ENCODE measurements around the gene KIAA0825. TPM values are rescaled to one million over a fixed set of nuclear protein-coding genes. Genes with fewer than 3 reads are reported as not detected.
"Not testable (repeated sequence)": the region's sequence is repeated elsewhere in the genome, so short reads cannot be mapped to it uniquely, and the experiment has no call there.

KIAA0825 gene
- total RNA-seq, 1 experiment from 2014 or later = 1.9 TPM

GRCh38 chr5:94359880-94360279, 258.5 kb downstream of the KIAA0825 start:
- intact Hi-C loops (cut with micrococcal nuclease; ENCODE audit: unreplicated experiment) = no loop called here
- Histone ChIP-seq H3K79me2 (ENCODE audit: low read depth) (no peaks in the 10 kb centered on the region), H3K4me1 (replicated peaks; ENCODE audit: insufficient read depth) (no peaks in the 10 kb centered on the region), H3F3A (ENCODE audit: insufficient read depth, low read depth) (no peaks in the 10 kb centered on the region), H3K4me3 (no peak overlapping the region), H3K36me3 (ENCODE audit: low read depth) (no peaks in the 10 kb centered on the region), H2AFZ (no peak overlapping the region), H3K9me3 (ENCODE audit: insufficient read depth, low read depth) (no peaks in the 10 kb centered on the region), H3K4me2 (no peak overlapping the region), H3K9me2 (ENCODE audit: insufficient read depth) (peaks cover 9% of the 10 kb centered on the region; the same call in 1 of the 2 replicates), H4K20me1 (ENCODE audit: insufficient read depth) (no peaks in the 10 kb centered on the region), H3K27me3 (ENCODE audit: insufficient read depth, low read depth) (no peaks in the 10 kb centered on the region), H3K27ac (no peak overlapping the region)
- no peak for DNase-seq
- no TSS peak for BruUV-seq (replicated peaks)
- ChIA-PET CTCF (no interaction called here), POLR2A (ENCODE audit: unreplicated experiment) (no interaction called here)
- TF ChIP-seq CTCF (conservative IDR thresholded peaks at IDR 0.05) = no peak
- TF ChIP-seq EZH2 (IDR thresholded peaks at IDR 0.05; ENCODE audit: low read depth) = no peak

- Histone ChIP-seq H4K20me1 (ENCODE audit: insufficient read depth) (no peaks in the 10 kb centered on the region), H3K27me3 (ENCODE audit: insufficient read depth, low read depth) (no peaks in the 10 kb centered on the region), H3K9me2 (ENCODE audit: insufficient read depth) (peaks cover 4% of the 10 kb centered on the region; the same call in 1 of the 2 replicates), H3K4me1 (replicated peaks; ENCODE audit: insufficient read depth) (no peaks in the 10 kb centered on the region), H3K9me3 (ENCODE audit: insufficient read depth, low read depth) (no peaks in the 10 kb centered on the region), H2AFZ (no peak overlapping the region), H3F3A (ENCODE audit: insufficient read depth, low read depth) (no peaks in the 10 kb centered on the region), H3K4me3 (no peak overlapping the region), H3K27ac (no peak overlapping the region), H3K4me2 (no peak overlapping the region), H3K79me2 (ENCODE audit: low read depth) (no peaks in the 10 kb centered on the region), H3K36me3 (ENCODE audit: low read depth) (no peaks in the 10 kb centered on the region)
- no peak for DNase-seq
- ChIA-PET CTCF (no interaction called here), POLR2A (ENCODE audit: unreplicated experiment) (no interaction called here)
- no TSS peak for BruUV-seq (replicated peaks)
- no peak for TF ChIP-seq EZH2 (IDR thresholded peaks at IDR 0.05; ENCODE audit: low read depth)
- TF ChIP-seq CTCF (conservative IDR thresholded peaks at IDR 0.05) = no peak
- intact Hi-C loops (cut with micrococcal nuclease; ENCODE audit: unreplicated experiment) = no loop called here
Observed at GRCh38 chr5:94355811-94356210, 262.6 kb downstream of the KIAA0825 start.

GRCh38 chr5:94354837-94355485, 263.4 kb downstream of the KIAA0825 start:
- H3K27ac ChIP-seq; H3K4me2 ChIP-seq; H3K79me2 ChIP-seq (ENCODE audit: low read depth); DNase-seq; H3K27me3 ChIP-seq (ENCODE audit: insufficient read depth, low read depth); CTCF ChIA-PET; H3F3A ChIP-seq (ENCODE audit: insufficient read depth, low read depth); H4K20me1 ChIP-seq (ENCODE audit: insufficient read depth); H3K4me3 ChIP-seq; POLR2A ChIA-PET (ENCODE audit: unreplicated experiment); H3K4me1 ChIP-seq (replicated peaks; ENCODE audit: insufficient read depth); H3K9me2 ChIP-seq (ENCODE audit: insufficient read depth); H2AFZ ChIP-seq; H3K9me3 ChIP-seq (ENCODE audit: insufficient read depth, low read depth); H3K36me3 ChIP-seq (ENCODE audit: low read depth); BruUV-seq (replicated peaks); intact Hi-C loops (cut with micrococcal nuclease; ENCODE audit: unreplicated experiment): not testable (repeated sequence)

- H3K36me3 ChIP-seq (ENCODE audit: low read depth) = no peaks in the 10 kb centered on the region
- POLR2A ChIA-PET (ENCODE audit: unreplicated experiment) = no interaction called here
- H3K4me2 ChIP-seq = no peak overlapping the region
- H2AFZ ChIP-seq = no peak overlapping the region
- no peaks in the 10 kb centered on the region for H3K9me2 ChIP-seq (ENCODE audit: insufficient read depth)
- H3K4me3 ChIP-seq = no peak overlapping the region
- intact Hi-C loops (cut with micrococcal nuclease; ENCODE audit: unreplicated experiment) = no loop called here
- no peaks in the 10 kb centered on the region for H3K9me3 ChIP-seq (ENCODE audit: insufficient read depth, low read depth)
- H3K27me3 ChIP-seq (ENCODE audit: insufficient read depth, low read depth) = no peaks in the 10 kb centered on the region
- no peaks in the 10 kb centered on the region for H4K20me1 ChIP-seq (ENCODE audit: insufficient read depth)
- no peaks in the 10 kb centered on the region for H3K79me2 ChIP-seq (ENCODE audit: low read depth)
- no peaks in the 10 kb centered on the region for H3K4me1 ChIP-seq (replicated peaks; ENCODE audit: insufficient read depth)
- no peaks in the 10 kb centered on the region for H3F3A ChIP-seq (ENCODE audit: insufficient read depth, low read depth)
- DNase-seq = no peak
- no TSS peak for BruUV-seq (replicated peaks)
- TF ChIP-seq EZH2 (IDR thresholded peaks at IDR 0.05; ENCODE audit: low read depth) = no peak
- no peak for TF ChIP-seq CTCF (conservative IDR thresholded peaks at IDR 0.05)
- no peak overlapping the region for H3K27ac ChIP-seq
- CTCF ChIA-PET = no interaction called here
Observed at GRCh38 chr5:94353605-94354004, 264.8 kb downstream of the KIAA0825 start.
